ENCODE results near the gene NRROS.

The NRROS gene

GRCh38 chr3:196652961-196653795 is 13.7 kb downstream of the NRROS start:
- DNase-seq, result no peak

- DNase-seq, result no peak
Observed at GRCh38 chr3:196654006-196654734, 14.7 kb downstream of the NRROS start.

- DNase-seq, result no peak
Observed at GRCh38 chr3:196654735-196655090, 15.2 kb downstream of the NRROS start.

GRCh38 chr3:196655496-196655895 is 16.0 kb downstream of the NRROS start:
- no peak for DNase-seq

GRCh38 chr3:196656213-196656612 is 16.7 kb downstream of the NRROS start:
- no peak for DNase-seq

GRCh38 chr3:196659901-196660351 is 20.4 kb downstream of the NRROS start:
- no peak for DNase-seq

GRCh38 chr3:196660381-196661166 is 21.1 kb downstream of the NRROS start:
- no peak for DNase-seq

GRCh38 chr3:196661400-196661799 is 21.9 kb downstream of the NRROS start:
- no peak for DNase-seq

GRCh38 chr3:196662033-196662432 is 22.5 kb downstream of the NRROS start:
- DNase-seq, result no peak

- DNase-seq, result no peak
Observed at GRCh38 chr3:196662711-196663571, 23.4 kb downstream of the NRROS start.

GRCh38 chr3:196666001-196666867 is 26.7 kb downstream of the NRROS start:
- DNase-seq, result no peak

GRCh38 chr3:196667056-196667825 is 27.7 kb downstream of the NRROS start:
- DNase-seq, result no peak

GRCh38 chr3:196670339-196670738 is 30.8 kb downstream of the NRROS start:
- no peak for DNase-seq

- DNase-seq, result no peak
Observed at GRCh38 chr3:196673632-196674031, 34.1 kb downstream of the NRROS start.

GRCh38 chr3:196677353-196677752 is 37.9 kb downstream of the NRROS start:
- no peak for DNase-seq

- DNase-seq, result no peak
Observed at GRCh38 chr3:196677931-196678330, 38.4 kb downstream of the NRROS start.

GRCh38 chr3:196684548-196685407 is 45.3 kb downstream of the NRROS start:
- peak; percentile 55 for DNase-seq

GRCh38 chr3:196686436-196686835 is 46.9 kb downstream of the NRROS start:
- no peak for DNase-seq

- no peak for DNase-seq
Observed at GRCh38 chr3:196688349-196688748, 48.9 kb downstream of the NRROS start.
